SK-N-SH (cell line): Measurements from ENCODE around the gene CCDC185. TPM values are rescaled to one million over a fixed set of nuclear protein-coding genes. Genes with fewer than 3 reads are reported as not detected.

Source experiments
- CTCF ChIA-PET: fragments of 300-600, 350-600 bp; formaldehyde crosslinking; extraction: SDS; loops from one replicate; lab custom pipeline; 2021; lab: Yijun Ruan, JAX
- POLR2A ChIA-PET: fragments of 350-600 bp; sonication (Branson Sonifier 250); formaldehyde crosslinking; extraction: SDS; loops from one replicate; lab custom pipeline; 2020; ENCODE audit warnings: antibody characterized with exemption, inconsistent platforms; lab: Yijun Ruan, JAX
- DNase-seq: peaks from one replicate; pipeline ENCODE4 v3.0.0; 2012
- H2AFZ ChIP-seq: fragments of 200-600 bp; sonication (generic); 2 replicates; pipeline ENCODE4 v1.8.1; 2016; ENCODE audit warnings: antibody characterized with exemption, mild to moderate bottlenecking, low read depth
- H3F3A ChIP-seq: fragments of 200-600 bp; sonication (generic); replicated peaks from 2 replicates; pipeline ENCODE3; 2016; ENCODE audit warnings: antibody characterized with exemption, mild to moderate bottlenecking; ENCODE audit not compliant: insufficient read depth
- H3K27ac ChIP-seq, 2 experiments: fragments of 200-500 bp in 1 of 2; fragments of 200-600 bp in 1 of 2; sonication (Bioruptor generic) in 1 of 2; sonication (generic), shearing (Covaris generic) in 1 of 2; 2 replicates each; pipeline versions ENCODE4 v1.5.1 to v1.6.1; 2014 to 2016; ENCODE audit warnings: low read depth in 2 of 2, inconsistent platforms in 1 of 2, low read length in 1 of 2, mild to moderate bottlenecking in 1 of 2, mixed read lengths in 1 of 2
- H3K27me3 ChIP-seq: fragments of 200-600 bp; sonication (generic), shearing (Covaris generic); 2 replicates; pipeline ENCODE4 v1.6.1; 2016; ENCODE audit warnings: mixed run types; ENCODE audit not compliant: insufficient read depth
- H3K36me3 ChIP-seq, 2 experiments: fragments of 200-500 bp in 1 of 2; fragments of 200-600 bp in 1 of 2; sonication (Bioruptor generic) in 1 of 2; sonication (generic) in 1 of 2; replicated peaks in 1 of 2; 2 replicates each; pipeline versions ENCODE3 to v1.5.1; 2014 to 2016; ENCODE audit warnings: low read length in 1 of 2, mild to moderate bottlenecking in 1 of 2; ENCODE audit not compliant: insufficient read depth in 2 of 2, control insufficient read depth in 1 of 2
- H3K4me1 ChIP-seq, 2 experiments: fragments of 200-500 bp in 1 of 2; fragments of 200-600 bp in 1 of 2; sonication (Bioruptor generic) in 1 of 2; sonication (generic), shearing (Covaris generic) in 1 of 2; 2 replicates each; pipeline versions ENCODE4 v1.5.1 to v1.6.1; 2014 to 2016; ENCODE audit warnings: low read depth in 1 of 2, low read length in 1 of 2, mixed run types in 1 of 2; ENCODE audit not compliant: insufficient read depth in 2 of 2, control insufficient read depth in 1 of 2
- H3K4me2 ChIP-seq: fragments of 200-600 bp; sonication (generic), shearing (Covaris generic); 2 replicates; pipeline ENCODE4 v1.6.1; 2017; ENCODE audit warnings: mixed run types
- H3K4me3 ChIP-seq, 2 experiments: fragments of 200-500 bp in 1 of 2; fragments of 200-600 bp in 1 of 2; sonication (Bioruptor generic) in 1 of 2; sonication (generic), shearing (Covaris generic) in 1 of 2; 2 replicates each; pipeline versions ENCODE4 v1.5.1 to v1.8.1; 2014 to 2016; ENCODE audit warnings: low read depth in 2 of 2, inconsistent platforms in 1 of 2, low read length in 1 of 2, mild to moderate bottlenecking in 1 of 2, mixed read lengths in 1 of 2, moderate library complexity in 1 of 2
- H3K79me2 ChIP-seq: fragments of 200-600 bp; sonication (generic); 2 replicates; pipeline ENCODE4 v1.8.1; 2017; ENCODE audit warnings: mild to moderate bottlenecking; ENCODE audit not compliant: insufficient read depth
- H3K9ac ChIP-seq: fragments of 200-600 bp; sonication (generic); 2 replicates; pipeline ENCODE4 v1.6.1; 2017; ENCODE audit warnings: mixed run types
- H3K9me2 ChIP-seq: fragments of 200-600 bp; sonication (generic); 2 replicates; pipeline ENCODE4 v1.6.1; 2017; ENCODE audit warnings: mixed run types
- H3K9me3 ChIP-seq: fragments of 200-600 bp; sonication (generic); 2 replicates; pipeline ENCODE4 v1.6.1; 2017; ENCODE audit warnings: mixed run types, mild to moderate bottlenecking, moderate library complexity
- H4K20me1 ChIP-seq: fragments of 200-600 bp; sonication (generic); 2 replicates; pipeline ENCODE4 v1.6.1; 2017; ENCODE audit warnings: mild to moderate bottlenecking, mixed run types; ENCODE audit not compliant: insufficient read depth
- CHD2 ChIP-seq: fragments of 150-350 bp; IDR thresholded peaks from 2 replicates; pipeline ENCODE4 v1.6.1; 2018; ENCODE audit warnings: low read length; ENCODE audit not compliant: partially characterized antibody
- CTCF ChIP-seq: fragments of 200-600 bp; sonication (generic); IDR thresholded peaks from 2 replicates; pipeline ENCODE4 v1.6.1; 2017; ENCODE audit warnings: antibody characterized with exemption, mild to moderate bottlenecking, moderate library complexity
- ELF1 ChIP-seq: IDR thresholded peaks from 2 replicates; pipeline ENCODE4 v1.4.0; 2012
- EP300 ChIP-seq, 2 experiments: IDR thresholded peaks; 2 replicates each; pipeline versions ENCODE4 v1.4.0 to v1.6.1; 2012; ENCODE audit warnings: borderline replicate concordance in 1 of 2, low read depth in 1 of 2, low read length in 1 of 2
- MAX ChIP-seq: IDR thresholded peaks from 2 replicates; pipeline ENCODE4 v1.4.0; 2012; ENCODE audit warnings: low read depth
- MEF2A ChIP-seq: IDR thresholded peaks from 2 replicates; pipeline ENCODE4 v1.4.0; 2012; ENCODE audit warnings: low read depth, borderline replicate concordance
- NRF1 ChIP-seq: IDR thresholded peaks from 2 replicates; pipeline ENCODE4 v1.6.1; 2012; ENCODE audit warnings: low read depth, mild to moderate bottlenecking, low read length
- REST ChIP-seq: IDR thresholded peaks from 2 replicates; pipeline ENCODE4 v1.6.1; 2012; ENCODE audit warnings: mild to moderate bottlenecking, low read depth, low read length, moderate library complexity
- SIN3A ChIP-seq: IDR thresholded peaks from 2 replicates; pipeline ENCODE4 v1.6.1; 2012; ENCODE audit warnings: low read depth, mild to moderate bottlenecking, low read length, moderate library complexity, borderline replicate concordance
- TAF1 ChIP-seq: IDR thresholded peaks from 2 replicates; pipeline ENCODE4 v1.6.1; 2012; ENCODE audit warnings: low read depth, mild to moderate bottlenecking, low read length, moderate library complexity, borderline replicate concordance
- TCF12 ChIP-seq: IDR thresholded peaks from 2 replicates; pipeline ENCODE4 v1.4.0; 2012
- TEAD4 ChIP-seq: IDR thresholded peaks from 2 replicates; pipeline ENCODE4 v1.4.0; 2012; ENCODE audit warnings: mild to moderate bottlenecking, borderline replicate concordance; ENCODE audit not compliant: insufficient read depth
- USF2 ChIP-seq: fragments of 150-350 bp; IDR thresholded peaks from 2 replicates; pipeline ENCODE4 v1.6.1; 2017; ENCODE audit warnings: antibody characterized with exemption, low read length, low read depth, borderline replicate concordance
- polyA plus RNA-seq, 3 experiments: library from polyadenylated mRNA; depleted of rRNA; stranded (reverse); fragments of >200 nt; gene quantifications; 2 replicates each; pipeline ENCODE4 v1.2.3, GENCODE V29; 2012

Gene CCDC185
- polyA plus RNA-seq, 1 of the 3 experiments (the other 2 are of a cell fraction) = not detected

- TF ChIP-seq REST = no peak
- no peak for TF ChIP-seq ELF1
- no peak for TF ChIP-seq SIN3A
These were observed 19.1 kb upstream of the CCDC185 start (continued) for GRCh38 chr1:223374064-223374610.

- ChIA-PET CTCF (interaction anchor here (1.5 kb wide), 1 partner anchor 10 kb away, joined by 6 read pairs; no protein-coding TSS in a partner anchor), POLR2A (no interaction called here)
- Histone ChIP-seq H3K27ac (no peak overlapping the region), H3K4me1 (no peaks in the 10 kb centered on the region), H3K9me3 (no peaks in the 10 kb centered on the region), H3K9me2 (no peaks in the 10 kb centered on the region), H3K9ac (no peak overlapping the region), H3K79me2 (no peaks in the 10 kb centered on the region), H2AFZ (no peak overlapping the region), H3K4me2 (no peak overlapping the region), H3K27me3 (no peaks in the 10 kb centered on the region), H4K20me1 (no peaks in the 10 kb centered on the region), H3K4me3 (no peak overlapping the region), H3F3A (no peaks in the 10 kb centered on the region), H3K36me3 (no peaks in the 10 kb centered on the region)
- TF ChIP-seq NRF1 (no peak), CTCF (no peak), TAF1 (no peak), ELF1 (no peak), MEF2A (no peak), TEAD4 (no peak), MAX (no peak), CHD2 (no peak), EP300 (IDR thresholded peaks at IDR 0.05; ENCODE audit: borderline replicate concordance in 1 of 2, low read depth in 1 of 2, low read length in 1 of 2) (no peak), TCF12 (no peak), USF2 (no peak)
- DNase-seq = no peak
These were observed 14.5 kb upstream of the CCDC185 start for GRCh38 chr1:223378754-223379153.
